ENCODE measurements around the gene SYCE1L. TPM values are rescaled to one million over a fixed set of nuclear protein-coding genes. Genes with fewer than 3 reads are reported as not detected.

The SYCE1L gene
- total and polyA plus RNA-seq, 9 of the 15 experiments (the other 6 are each of a cell fraction or from before 2014, with no cell fraction given) = 0.54 to 2.7 (median 1.1) TPM; not detected in 5

GRCh38 chr16:77223184-77223583 lies 24.0 kb downstream of the SYCE1L start (continued):
- TF ChIP-seq ZFP91 (CRISPR knock-in tag; IDR thresholded peaks at IDR 0.05) (no peak), ZKSCAN1 (IDR thresholded peaks at IDR 0.05; ENCODE audit: low read depth, low read length) (no peak), ZNF41 (CRISPR knock-in tag; conservative IDR thresholded peaks at IDR 0.05) (no peak), XRCC3 (IDR thresholded peaks at IDR 0.05) (no peak), TFAP4 (CRISPR knock-in tag; IDR thresholded peaks at IDR 0.05; ENCODE audit: borderline replicate concordance) (peak; percentile 34; the same call in 1 of the 2 replicates), ZNF561 (CRISPR knock-in tag; conservative IDR thresholded peaks at IDR 0.05) (no peak), C11orf30 (IDR thresholded peaks at IDR 0.05; ENCODE audit: low read depth) (no peak), CREM (IDR thresholded peaks at IDR 0.05; ENCODE audit: low read depth) (peak; percentile 25; the same call in 1 of the 2 replicates), JUND (IDR thresholded peaks at IDR 0.05; ENCODE audit: borderline replicate concordance, low read depth, low read length) (0 out of 2 replicates have a peak, but pooled peaks have one; percentile 10), JUND (tag; IDR thresholded peaks at IDR 0.05; ENCODE audit: borderline replicate concordance, low read depth, low read length) (no peak), ZNF699 (CRISPR knock-in tag; IDR thresholded peaks at IDR 0.05; ENCODE audit: insufficient replicate concordance) (no peak), L3MBTL2 (IDR thresholded peaks at IDR 0.05) (peak; percentile 43), GTF2A2 (tag; IDR thresholded peaks at IDR 0.05) (no peak)
- TF ChIP-seq, protein P1, sequence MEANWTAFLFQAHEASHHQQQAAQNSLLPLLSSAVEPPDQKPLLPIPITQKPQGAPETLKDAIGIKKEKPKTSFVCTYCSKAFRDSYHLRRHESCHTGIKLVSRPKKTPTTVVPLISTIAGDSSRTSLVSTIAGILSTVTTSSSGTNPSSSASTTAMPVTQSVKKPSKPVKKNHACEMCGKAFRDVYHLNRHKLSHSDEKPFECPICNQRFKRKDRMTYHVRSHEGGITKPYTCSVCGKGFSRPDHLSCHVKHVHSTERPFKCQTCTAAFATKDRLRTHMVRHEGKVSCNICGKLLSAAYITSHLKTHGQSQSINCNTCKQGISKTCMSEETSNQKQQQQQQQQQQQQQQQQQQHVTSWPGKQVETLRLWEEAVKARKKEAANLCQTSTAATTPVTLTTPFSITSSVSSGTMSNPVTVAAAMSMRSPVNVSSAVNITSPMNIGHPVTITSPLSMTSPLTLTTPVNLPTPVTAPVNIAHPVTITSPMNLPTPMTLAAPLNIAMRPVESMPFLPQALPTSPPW (CRISPR knock-in tag; IDR thresholded peaks at IDR 0.05) = no peak
- TF ChIP-seq, protein P2, sequence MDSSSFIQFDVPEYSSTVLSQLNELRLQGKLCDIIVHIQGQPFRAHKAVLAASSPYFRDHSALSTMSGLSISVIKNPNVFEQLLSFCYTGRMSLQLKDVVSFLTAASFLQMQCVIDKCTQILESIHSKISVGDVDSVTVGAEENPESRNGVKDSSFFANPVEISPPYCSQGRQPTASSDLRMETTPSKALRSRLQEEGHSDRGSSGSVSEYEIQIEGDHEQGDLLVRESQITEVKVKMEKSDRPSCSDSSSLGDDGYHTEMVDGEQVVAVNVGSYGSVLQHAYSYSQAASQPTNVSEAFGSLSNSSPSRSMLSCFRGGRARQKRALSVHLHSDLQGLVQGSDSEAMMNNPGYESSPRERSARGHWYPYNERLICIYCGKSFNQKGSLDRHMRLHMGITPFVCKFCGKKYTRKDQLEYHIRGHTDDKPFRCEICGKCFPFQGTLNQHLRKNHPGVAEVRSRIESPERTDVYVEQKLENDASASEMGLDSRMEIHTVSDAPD (CRISPR knock-in tag; IDR thresholded peaks at IDR 0.05) = no peak
- TF ChIP-seq, protein P3, sequence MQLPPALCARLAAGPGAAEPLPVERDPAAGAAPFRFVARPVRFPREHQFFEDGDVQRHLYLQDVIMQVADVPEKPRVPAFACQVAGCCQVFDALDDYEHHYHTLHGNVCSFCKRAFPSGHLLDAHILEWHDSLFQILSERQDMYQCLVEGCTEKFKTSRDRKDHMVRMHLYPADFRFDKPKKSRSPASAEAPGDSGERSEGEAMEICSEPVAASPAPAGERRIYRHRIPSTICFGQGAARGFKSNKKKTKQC (CRISPR knock-in tag; IDR thresholded peaks at IDR 0.05) = no peak
- TF ChIP-seq, protein P4, sequence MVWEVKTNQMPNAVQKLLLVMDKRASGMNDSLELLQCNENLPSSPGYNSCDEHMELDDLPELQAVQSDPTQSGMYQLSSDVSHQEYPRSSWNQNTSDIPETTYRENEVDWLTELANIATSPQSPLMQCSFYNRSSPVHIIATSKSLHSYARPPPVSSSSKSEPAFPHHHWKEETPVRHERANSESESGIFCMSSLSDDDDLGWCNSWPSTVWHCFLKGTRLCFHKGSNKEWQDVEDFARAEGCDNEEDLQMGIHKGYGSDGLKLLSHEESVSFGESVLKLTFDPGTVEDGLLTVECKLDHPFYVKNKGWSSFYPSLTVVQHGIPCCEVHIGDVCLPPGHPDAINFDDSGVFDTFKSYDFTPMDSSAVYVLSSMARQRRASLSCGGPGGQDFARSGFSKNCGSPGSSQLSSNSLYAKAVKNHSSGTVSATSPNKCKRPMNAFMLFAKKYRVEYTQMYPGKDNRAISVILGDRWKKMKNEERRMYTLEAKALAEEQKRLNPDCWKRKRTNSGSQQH (CRISPR knock-in tag; IDR thresholded peaks at IDR 0.05) = no peak

Measured in K562 (cell line).